K562 (cell line): ENCODE data around the gene DAZAP1. TPM values are rescaled to one million over a fixed set of nuclear protein-coding genes. Genes with fewer than 3 reads are reported as not detected.

Source experiments
- ESRRA ChIP-seq: fragments of 450-650 bp; IDR thresholded peaks from 2 replicates; pipeline ENCODE4 v1.6.1; 2014; ENCODE audit warnings: low read depth, mild to moderate bottlenecking, moderate library complexity, borderline replicate concordance
- FOXA1 ChIP-seq: fragments of 450-650 bp; IDR thresholded peaks from 2 replicates; pipeline ENCODE4 v1.6.1; 2016; ENCODE audit warnings: mild to moderate bottlenecking, borderline replicate concordance
- KDM5B ChIP-seq: fragments of 200-600 bp; sonication (generic); IDR thresholded peaks from 2 replicates; pipeline ENCODE4 v1.6.1; 2012; ENCODE audit warnings: low read depth, mild to moderate bottlenecking, moderate library complexity, low read length, control low read depth, inconsistent platforms; ENCODE audit not compliant: insufficient replicate concordance
- MCM5 ChIP-seq: fragments of 450-650 bp; IDR thresholded peaks from 2 replicates; pipeline ENCODE4 v1.6.1; 2016; ENCODE audit warnings: low read depth
- MTF1 ChIP-seq: fragments of 250-450 bp; sonication (Bioruptor Pico); IDR thresholded peaks from 2 replicates; pipeline ENCODE4 v1.9.0; 2021; ENCODE audit warnings: moderate library complexity, mild to moderate bottlenecking, inconsistent platforms, borderline replicate concordance
- NEUROD1 ChIP-seq: fragments of 150-350 bp; IDR thresholded peaks from 2 replicates; pipeline ENCODE4 v1.6.1; 2014; ENCODE audit warnings: borderline replicate concordance, low read length, low read depth; ENCODE audit not compliant: partially characterized antibody
- NFIC ChIP-seq: fragments of 450-650 bp; IDR thresholded peaks from 2 replicates; pipeline ENCODE4 v1.6.1; 2017; ENCODE audit warnings: mild to moderate bottlenecking, inconsistent platforms
- PRDM10 ChIP-seq: fragments of 450-650 bp; IDR thresholded peaks from 2 replicates; pipeline ENCODE4 v1.6.1; 2018; ENCODE audit not compliant: partially characterized antibody
- RBFOX2 ChIP-seq: fragments of 200-400 bp; formaldehyde crosslinking; IDR thresholded peaks from 2 replicates; pipeline ENCODE4 v1.6.1; 2017; ENCODE audit warnings: low read depth, mild to moderate bottlenecking, low read length, moderate library complexity
- SIRT6 ChIP-seq: IDR thresholded peaks from one replicate; pipeline ENCODE4 v1.6.1; 2012; ENCODE audit warnings: low read depth, mild to moderate bottlenecking, control low read depth, inconsistent platforms, low read length, moderate library complexity
- SRSF1 ChIP-seq: fragments of 200-400 bp; formaldehyde crosslinking; IDR thresholded peaks from 2 replicates; pipeline ENCODE4 v1.6.1; 2017; ENCODE audit warnings: mild to moderate bottlenecking, low read depth, low read length, moderate library complexity
- STAT6 ChIP-seq: sonication (generic); formaldehyde crosslinking; IDR thresholded peaks from 2 replicates; pipeline ENCODE4 v1.8.1; 2023; ENCODE audit warnings: mild to moderate bottlenecking, missing genetic modification reagents
- SUPT5H ChIP-seq: fragments of 450-650 bp; IDR thresholded peaks from 2 replicates; pipeline ENCODE4 v1.6.1; 2016
- ZNF3 ChIP-seq: fragments of 250-450 bp; sonication (Bioruptor Pico); IDR thresholded peaks from 2 replicates; pipeline ENCODE4 v1.5.0; 2021; ENCODE audit warnings: mild to moderate bottlenecking, moderate library complexity
- polyA plus RNA-seq, 8 experiments: library from polyadenylated mRNA; depleted of rRNA in 4 of 8; stranded (reverse) in 5 of 8; unstranded in 3 of 8; fragments of >200 nt; fragmentation: Nextera tagmentation in 2 of 8; fragmentation: Illumina TruSeq in 1 of 8; extraction: Ambion mirVana in 2 of 8; extraction: Trizol in 1 of 8; gene quantifications; 2 replicates each; pipeline versions ENCODE4 v1.2.1 to v1.2.3, GENCODE V29; 2011 to 2014; ENCODE audit warnings: inconsistent platforms in 1 of 8, missing spikeins in 1 of 8
- total RNA-seq, 7 experiments: library from RNA; depleted of rRNA in 6 of 7; stranded (reverse); fragments of >200 nt in 6 of 7; fragmentation: Illumina TruSeq in 2 of 7; extraction: Trizol in 2 of 7; gene quantifications; 2 replicates each; pipeline versions ENCODE4 v1.2.1 to v1.2.3, GENCODE V29; 2011 to 2021; ENCODE audit warnings: low replicate concordance in 1 of 7
- TF ChIP-seq, protein P1 (sequence below): IDR thresholded peaks from 2 replicates; pipeline ENCODE4 v1.6.1; 2012; ENCODE audit warnings: low read depth, low read length, improper control_type of control experiment, borderline replicate concordance
- TF ChIP-seq, protein P2 (sequence below): fragments of 450-650 bp; IDR thresholded peaks from 2 replicates; pipeline ENCODE4 v1.7.1; 2018; ENCODE audit warnings: mild to moderate bottlenecking, low read depth; ENCODE audit not compliant: partially characterized antibody

The DAZAP1 gene
- total and polyA plus RNA-seq, 9 of the 15 experiments (the other 6 are each of a cell fraction or from before 2014, with no cell fraction given), result 10.8 to 289 (median 142) TPM

DNA sequence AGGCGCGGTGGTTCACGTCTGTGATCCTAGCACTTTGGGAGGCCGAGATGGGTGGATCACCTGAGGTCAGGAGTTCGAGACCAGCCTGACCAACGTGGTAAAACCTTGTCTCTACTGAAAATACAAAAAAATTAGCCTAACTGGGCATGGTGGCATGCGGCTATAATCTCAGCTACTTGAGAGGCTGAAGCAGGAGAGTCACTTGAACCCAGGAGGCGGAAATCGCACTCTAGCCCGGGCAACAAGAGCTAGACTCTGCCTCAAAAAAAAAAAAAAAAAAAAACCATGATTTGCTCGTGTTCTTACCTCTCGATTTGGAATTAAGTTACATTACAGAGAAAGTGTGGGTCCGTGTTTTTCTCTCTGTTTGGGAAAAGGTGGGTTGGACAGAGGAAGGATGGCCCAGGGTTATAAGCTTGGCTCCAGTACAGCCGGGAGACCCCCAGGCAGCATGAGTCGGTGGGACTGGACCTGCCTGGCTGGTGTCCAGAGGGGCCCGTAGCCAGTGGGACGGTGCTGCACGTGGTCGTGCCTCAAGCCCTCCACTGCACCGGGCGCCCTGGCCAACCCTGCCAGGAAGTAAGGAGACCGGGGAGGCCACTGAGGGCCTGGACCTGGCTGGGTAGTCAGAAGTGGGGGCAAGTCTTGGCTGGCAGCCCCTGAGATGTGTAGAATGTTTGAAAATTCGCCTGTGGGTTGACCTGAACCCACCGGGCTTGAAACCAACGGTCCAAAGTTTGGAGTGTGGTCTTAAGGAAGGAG lies 34.5 kb downstream of the DAZAP1 start (continued):
- TF ChIP-seq, protein P1, sequence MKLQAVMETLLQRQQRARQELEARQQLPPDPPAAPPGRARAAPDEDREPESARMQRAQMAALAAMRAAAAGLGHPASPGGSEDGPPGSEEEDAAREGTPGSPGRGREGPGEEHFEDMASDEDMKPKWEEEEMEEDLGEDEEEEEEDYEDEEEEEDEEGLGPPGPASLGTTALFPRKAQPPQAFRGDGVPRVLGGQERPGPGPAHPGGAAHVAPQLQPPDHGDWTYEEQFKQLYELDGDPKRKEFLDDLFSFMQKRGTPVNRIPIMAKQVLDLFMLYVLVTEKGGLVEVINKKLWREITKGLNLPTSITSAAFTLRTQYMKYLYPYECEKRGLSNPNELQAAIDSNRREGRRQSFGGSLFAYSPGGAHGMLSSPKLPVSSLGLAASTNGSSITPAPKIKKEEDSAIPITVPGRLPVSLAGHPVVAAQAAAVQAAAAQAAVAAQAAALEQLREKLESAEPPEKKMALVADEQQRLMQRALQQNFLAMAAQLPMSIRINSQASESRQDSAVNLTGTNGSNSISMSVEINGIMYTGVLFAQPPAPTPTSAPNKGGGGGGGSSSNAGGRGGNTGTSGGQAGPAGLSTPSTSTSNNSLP, result no peak
- TF ChIP-seq, protein P2, sequence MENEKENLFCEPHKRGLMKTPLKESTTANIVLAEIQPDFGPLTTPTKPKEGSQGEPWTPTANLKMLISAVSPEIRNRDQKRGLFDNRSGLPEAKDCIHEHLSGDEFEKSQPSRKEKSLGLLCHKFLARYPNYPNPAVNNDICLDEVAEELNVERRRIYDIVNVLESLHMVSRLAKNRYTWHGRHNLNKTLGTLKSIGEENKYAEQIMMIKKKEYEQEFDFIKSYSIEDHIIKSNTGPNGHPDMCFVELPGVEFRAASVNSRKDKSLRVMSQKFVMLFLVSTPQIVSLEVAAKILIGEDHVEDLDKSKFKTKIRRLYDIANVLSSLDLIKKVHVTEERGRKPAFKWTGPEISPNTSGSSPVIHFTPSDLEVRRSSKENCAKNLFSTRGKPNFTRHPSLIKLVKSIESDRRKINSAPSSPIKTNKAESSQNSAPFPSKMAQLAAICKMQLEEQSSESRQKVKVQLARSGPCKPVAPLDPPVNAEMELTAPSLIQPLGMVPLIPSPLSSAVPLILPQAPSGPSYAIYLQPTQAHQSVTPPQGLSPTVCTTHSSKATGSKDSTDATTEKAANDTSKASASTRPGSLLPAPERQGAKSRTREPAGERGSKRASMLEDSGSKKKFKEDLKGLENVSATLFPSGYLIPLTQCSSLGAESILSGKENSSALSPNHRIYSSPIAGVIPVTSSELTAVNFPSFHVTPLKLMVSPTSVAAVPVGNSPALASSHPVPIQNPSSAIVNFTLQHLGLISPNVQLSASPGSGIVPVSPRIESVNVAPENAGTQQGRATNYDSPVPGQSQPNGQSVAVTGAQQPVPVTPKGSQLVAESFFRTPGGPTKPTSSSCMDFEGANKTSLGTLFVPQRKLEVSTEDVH, result no peak
- no peak for TF ChIP-seq MCM5
- no peak for TF ChIP-seq ESRRA
- peak; percentile 36; the same call in 1 of the 2 replicates for TF ChIP-seq NFIC
- TF ChIP-seq STAT6 (CRISPR knock-in tag), result no peak
- TF ChIP-seq KDM5B, result no peak
- TF ChIP-seq NEUROD1, result no peak
- TF ChIP-seq MTF1, result no peak
- peak; percentile 19 for TF ChIP-seq SIRT6
- peak; percentile 66 for TF ChIP-seq RBFOX2
- peak; percentile 46; the same call in 1 of the 2 replicates for TF ChIP-seq SUPT5H
- no peak for TF ChIP-seq PRDM10
- no peak for TF ChIP-seq SRSF1
- TF ChIP-seq ZNF3 (CRISPR knock-in tag), result no peak
- no peak for TF ChIP-seq FOXA1
